ENCODE results near the gene FOXC1.

Gene FOXC1

DNA sequence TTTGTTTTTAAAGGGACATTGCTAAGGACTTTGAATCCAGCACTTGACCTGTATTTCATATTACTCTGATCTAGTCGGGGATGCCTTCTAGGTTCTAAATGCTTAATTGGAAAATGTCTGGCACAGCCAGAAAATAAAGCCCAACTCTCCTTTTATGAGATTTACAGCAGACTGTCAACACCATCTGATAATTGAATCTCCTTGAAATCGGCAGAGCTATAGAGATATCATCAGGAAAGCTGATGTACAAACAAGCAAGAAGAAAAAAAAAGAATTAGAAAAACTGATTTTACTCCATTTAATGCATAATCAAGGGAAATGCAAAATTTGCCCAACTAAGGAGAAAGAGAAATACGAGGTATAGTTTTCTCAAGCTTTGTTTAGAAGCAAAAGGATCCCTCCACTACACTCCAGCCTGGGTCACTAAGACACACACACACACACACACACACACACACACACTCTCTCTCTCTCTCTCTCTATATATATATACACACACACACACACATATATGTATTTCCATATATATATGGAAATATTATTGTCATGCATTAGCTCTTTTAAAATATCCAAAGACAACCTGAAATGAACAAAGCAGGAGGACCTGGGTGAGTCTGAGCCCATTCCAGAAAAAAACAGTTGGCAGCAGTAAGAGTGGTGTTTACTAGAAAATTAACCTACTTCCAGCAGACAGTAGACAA lies 9.5 kb upstream of the FOXC1 start:
- DNase-seq (ENCODE audit: low spot score) = no peak

- DNase-seq (ENCODE audit: low spot score) = no peak
Measured at GRCh38 chr6:1600764-1601157, 9.0 kb upstream of the FOXC1 start.

GRCh38 chr6:1601158-1602048 lies 8.3 kb upstream of the FOXC1 start:
- DNase-seq (ENCODE audit: low spot score) = no peak

DNA sequence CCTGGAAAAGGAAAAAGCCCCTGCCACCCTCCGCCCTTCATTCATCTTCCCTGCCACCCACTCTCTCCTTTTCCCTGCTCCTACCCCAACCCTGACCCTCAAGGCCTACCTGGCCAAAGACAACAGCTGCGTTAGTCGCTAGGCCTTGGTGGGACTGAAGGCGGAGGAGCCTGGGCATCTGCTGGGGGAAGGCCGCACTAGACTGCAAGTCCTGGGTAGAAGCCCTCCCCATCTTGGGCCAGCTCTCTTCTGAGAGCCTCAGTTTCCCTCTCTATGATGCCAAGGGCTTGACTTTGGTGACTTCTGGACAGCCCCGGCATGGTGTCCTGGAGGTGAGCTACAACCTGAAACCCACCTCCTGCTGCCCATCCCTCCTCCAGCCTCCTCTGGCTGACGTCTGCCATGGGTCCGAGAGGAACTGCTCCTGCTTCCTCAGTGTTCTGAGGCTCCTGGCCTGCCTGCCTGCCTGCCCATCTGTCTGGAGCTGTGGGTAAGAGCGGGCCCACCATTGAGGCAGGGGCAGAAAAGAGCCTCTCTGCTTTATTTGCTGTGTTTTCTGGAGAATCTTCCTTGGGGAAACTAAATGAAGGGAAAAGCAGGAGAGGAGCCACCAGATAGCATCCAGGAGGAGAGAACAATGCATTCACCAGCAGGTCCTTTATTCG lies 7.5 kb upstream of the FOXC1 start:
- DNase-seq (ENCODE audit: low spot score) = no peak

GRCh38 chr6:1603708-1604107 lies 6.0 kb upstream of the FOXC1 start:
- no peak for DNase-seq (ENCODE audit: low spot score)

DNA sequence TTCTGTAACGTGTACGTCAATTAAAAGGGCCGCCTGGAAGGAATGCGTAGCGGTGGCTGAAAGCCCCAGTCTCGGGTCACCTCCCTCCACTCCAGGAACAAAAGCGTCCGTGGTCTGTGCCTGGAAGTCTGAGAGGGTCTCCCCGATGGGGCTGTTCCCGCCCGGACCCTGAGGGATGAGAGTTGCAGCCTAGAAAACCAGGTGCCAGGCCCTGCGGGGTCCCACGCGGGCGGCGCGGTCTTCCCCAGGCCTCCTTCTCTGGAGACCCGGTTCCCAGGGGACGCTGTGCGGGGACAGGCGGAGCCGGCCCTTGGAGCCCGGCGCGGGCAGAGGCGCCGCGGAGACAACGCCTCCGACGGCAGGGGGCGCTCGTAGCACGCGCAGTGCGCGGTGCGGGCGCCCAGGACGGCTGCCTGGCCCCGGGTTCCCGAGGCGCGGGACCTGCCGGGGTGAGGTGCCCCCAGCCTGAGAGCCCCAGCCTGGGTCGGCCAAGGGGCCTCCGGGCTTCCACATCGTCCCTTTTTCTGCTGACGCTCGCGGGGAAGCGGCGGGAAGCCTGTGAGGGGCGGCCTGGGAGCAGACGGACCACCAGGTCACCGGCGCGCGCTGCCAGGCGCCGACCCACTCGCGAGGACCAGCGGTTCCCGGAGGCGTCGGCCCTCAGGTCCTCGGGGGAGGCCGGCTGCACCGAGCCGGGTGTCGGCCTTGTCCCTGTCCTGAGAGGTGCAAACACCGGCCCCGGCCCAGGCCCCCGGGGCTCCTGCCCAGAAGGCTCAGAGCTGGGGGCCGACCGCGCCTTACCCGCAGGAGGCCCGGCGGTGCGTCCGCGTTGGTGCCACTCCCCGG lies 5.3 kb upstream of the FOXC1 start:
- DNase-seq (ENCODE audit: low spot score) = no peak

DNA sequence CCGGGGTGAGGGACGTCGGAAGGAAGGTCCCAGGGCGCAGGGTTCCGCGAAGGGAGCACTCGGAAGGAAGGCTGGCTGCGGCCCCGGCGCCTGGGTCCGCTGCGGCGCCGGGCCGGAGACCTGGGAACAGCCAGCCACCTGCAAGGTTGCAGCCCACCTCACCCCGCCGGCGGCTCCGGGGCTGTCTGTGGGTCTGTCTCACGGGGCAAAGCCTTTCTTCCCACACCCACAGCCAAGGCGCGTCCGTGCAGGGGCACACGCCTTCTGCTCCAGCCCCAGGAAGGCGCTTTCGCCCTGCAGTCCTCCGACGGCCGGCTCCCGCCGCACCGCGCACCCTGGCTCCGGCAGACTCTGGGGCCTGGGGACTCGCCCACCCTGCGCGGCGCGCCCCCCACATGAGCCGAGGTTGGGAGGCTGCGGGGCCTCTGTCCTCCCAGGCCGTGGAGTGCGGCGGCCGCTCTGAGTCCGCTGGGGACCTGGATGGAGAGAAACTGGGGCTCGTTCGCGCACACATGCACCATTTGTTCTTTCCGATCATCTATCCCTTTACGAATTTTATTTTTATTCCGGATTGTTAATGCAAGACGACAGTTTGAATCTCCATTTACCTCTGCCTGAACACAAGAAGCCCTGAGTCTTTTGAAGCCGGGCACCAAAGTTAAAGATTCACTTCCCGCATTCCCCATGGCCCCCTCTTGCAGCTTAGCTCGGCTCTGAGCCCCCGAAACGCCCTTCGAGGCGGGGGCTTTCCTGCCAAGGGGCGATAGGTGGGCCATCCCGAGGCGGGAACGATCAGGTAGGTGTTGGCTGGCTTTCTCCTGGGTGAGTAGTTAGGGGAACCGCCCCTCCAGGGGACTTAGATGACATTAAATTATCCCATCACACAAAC lies 4.5 kb upstream of the FOXC1 start:
- no peak for DNase-seq (ENCODE audit: low spot score)

- no peak for DNase-seq (ENCODE audit: low spot score)
Measured at GRCh38 chr6:1605893-1606779, 3.6 kb upstream of the FOXC1 start.

GRCh38 chr6:1606780-1607515 lies 2.8 kb upstream of the FOXC1 start:
- no peak for DNase-seq (ENCODE audit: low spot score)

GRCh38 chr6:1607516-1608221 lies 2.0 kb upstream of the FOXC1 start:
- DNase-seq (ENCODE audit: low spot score) = no peak

DNA sequence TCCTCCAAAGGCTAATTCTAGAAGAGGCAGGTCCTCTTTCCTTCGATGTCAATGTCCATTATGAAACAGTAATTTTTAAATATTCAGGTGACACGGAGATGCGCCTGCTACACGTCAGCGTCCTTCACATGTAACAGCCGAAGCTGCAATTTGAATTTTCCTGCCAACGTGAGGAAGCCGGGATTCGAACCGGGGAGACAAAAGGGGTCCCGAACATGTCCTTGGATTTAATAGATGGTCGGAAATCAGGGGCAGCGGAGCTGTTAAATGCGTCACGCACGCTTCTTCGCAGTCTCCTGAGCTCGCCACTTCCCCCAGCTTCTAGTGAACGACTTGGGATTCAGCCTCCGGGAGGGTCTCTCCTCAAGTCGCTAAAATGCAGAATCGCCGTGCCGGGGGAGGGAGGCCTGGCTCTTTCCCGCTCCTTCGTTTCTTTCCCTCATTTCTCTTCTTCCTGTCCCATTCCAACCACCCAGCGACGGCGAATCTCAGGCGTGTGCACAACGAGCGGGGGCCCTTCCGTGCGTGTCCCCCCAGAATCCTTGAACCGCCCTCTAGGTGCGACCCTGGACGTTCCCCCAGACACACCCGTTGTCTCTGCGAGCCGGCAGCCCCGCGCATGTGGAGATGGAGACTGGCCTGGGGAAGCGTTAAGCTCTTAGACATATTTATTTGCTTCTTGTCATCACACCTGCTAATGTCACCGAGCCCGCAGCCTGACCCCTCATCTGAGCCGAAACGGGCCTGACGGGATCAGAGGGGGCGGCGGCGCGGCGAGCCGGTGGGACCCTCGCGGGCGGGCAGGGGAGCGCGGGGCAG lies 1.3 kb upstream of the FOXC1 start:
- no peak for DNase-seq (ENCODE audit: low spot score)

- no peak for DNase-seq (ENCODE audit: low spot score)
Measured at GRCh38 chr6:1609041-1609647, 571 bp upstream of the FOXC1 start.

- no peak for DNase-seq (ENCODE audit: low spot score)
Measured at GRCh38 chr6:1610497-1611321, 994 bp downstream of the FOXC1 start.

DNA sequence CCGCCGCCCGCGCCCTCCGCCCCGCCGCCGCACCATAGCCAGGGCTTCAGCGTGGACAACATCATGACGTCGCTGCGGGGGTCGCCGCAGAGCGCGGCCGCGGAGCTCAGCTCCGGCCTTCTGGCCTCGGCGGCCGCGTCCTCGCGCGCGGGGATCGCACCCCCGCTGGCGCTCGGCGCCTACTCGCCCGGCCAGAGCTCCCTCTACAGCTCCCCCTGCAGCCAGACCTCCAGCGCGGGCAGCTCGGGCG lies 1.5 kb downstream of the FOXC1 start:
- no peak for DNase-seq (ENCODE audit: low spot score)

GRCh38 chr6:1611572-1612298 lies 2.0 kb downstream of the FOXC1 start:
- DNase-seq (ENCODE audit: low spot score) = no peak

Measured in putamen (tissue), 1 donor.